H1 (cell line): Measurements from ENCODE around the gene ADIPOR2. TPM values are rescaled to one million over a fixed set of nuclear protein-coding genes. Genes with fewer than 3 reads are reported as not detected.

Experiments
- CEBPB ChIP-seq: IDR thresholded peaks from 2 replicates; pipeline ENCODE4 v1.6.1; 2012; ENCODE audit warnings: low read depth, low read length
- CREB1 ChIP-seq: IDR thresholded peaks from 2 replicates; pipeline ENCODE4 v1.6.1; 2012; ENCODE audit warnings: inconsistent platforms
- EP300 ChIP-seq, 2 experiments: IDR thresholded peaks; 1 replicate in 1 of 2; 2 replicates in 1 of 2; pipeline ENCODE4 v1.6.1; 2011 to 2012; ENCODE audit warnings: low read depth in 2 of 2, low read length in 2 of 2, mild to moderate bottlenecking in 2 of 2, borderline replicate concordance in 1 of 2, inconsistent platforms in 1 of 2, moderate library complexity in 1 of 2
- KDM1A ChIP-seq: fragments of 200-600, 300-600 bp; sonication (generic); IDR thresholded peaks from 2 replicates; pipeline ENCODE4 v1.7.1; 2016; ENCODE audit warnings: mild to moderate bottlenecking, low read length, borderline replicate concordance
- KDM5A ChIP-seq: fragments of 200-600 bp; IDR thresholded peaks from 2 replicates; pipeline ENCODE4 v1.7.1; 2012; ENCODE audit warnings: mild to moderate bottlenecking, low read length, inconsistent platforms, mixed read lengths
- MAFK ChIP-seq: IDR thresholded peaks from 2 replicates; pipeline ENCODE4 v1.6.1; 2012; ENCODE audit warnings: low read depth, mild to moderate bottlenecking, improper control_type of control experiment, low read length
- RNF2 ChIP-seq: fragments of 200-900, 300-1000 bp; sonication (generic); IDR thresholded peaks from 2 replicates; pipeline ENCODE4 v1.7.1; 2016; ENCODE audit warnings: borderline replicate concordance, low read depth, mild to moderate bottlenecking, antibody characterized with exemption, low read length; ENCODE audit not compliant: poor library complexity, severe bottlenecking; ENCODE audit errors: missing control alignments
- TAF7 ChIP-seq: optimal IDR thresholded peaks from 2 replicates; pipeline ENCODE3; 2011; ENCODE audit warnings: low read depth, mild to moderate bottlenecking, inconsistent platforms, low read length, moderate library complexity, borderline replicate concordance
- polyA plus RNA-seq, 7 experiments: library from polyadenylated mRNA; depleted of rRNA in 3 of 7; stranded (reverse) in 5 of 7; unstranded in 2 of 7; fragments of >200 nt in 5 of 7; fragments of 200-250 nt in 2 of 7; gene quantifications; 1 replicate in 5 of 7; 2 replicates in 1 of 7; 4 replicates in 1 of 7; pipeline versions ENCODE4 v1.2.1 to v1.2.3, GENCODE V29; 2011 to 2013; ENCODE audit warnings: missing spikeins in 2 of 7, mixed read lengths in 2 of 7
- total RNA-seq: library from RNA; stranded (reverse); fragmentation: NEBNext Ultra II Directional; extraction: Animal tissue kit (Norgen Biotek cat#: 25700); gene quantifications from 2 replicates; pipeline ENCODE4 v1.2.1, GENCODE V29; 2021
- TF ChIP-seq, protein P1 (sequence below): fragments of 300-600 bp; sonication (generic); IDR thresholded peaks from 2 replicates; pipeline ENCODE4 v1.7.1; 2012; ENCODE audit warnings: low read length, moderate library complexity, mild to moderate bottlenecking, inconsistent platforms; ENCODE audit not compliant: insufficient replicate concordance
- TF ChIP-seq, protein P2 (sequence below): IDR thresholded peaks from 2 replicates; pipeline ENCODE4 v1.6.1; 2011; ENCODE audit warnings: low read length, improper control_type of control experiment

Gene ADIPOR2
- total and polyA plus RNA-seq, 2 of the 8 experiments (the other 6 are each of a cell fraction or from before 2014, with no cell fraction given), result 17.5 to 50.8 TPM

DNA sequence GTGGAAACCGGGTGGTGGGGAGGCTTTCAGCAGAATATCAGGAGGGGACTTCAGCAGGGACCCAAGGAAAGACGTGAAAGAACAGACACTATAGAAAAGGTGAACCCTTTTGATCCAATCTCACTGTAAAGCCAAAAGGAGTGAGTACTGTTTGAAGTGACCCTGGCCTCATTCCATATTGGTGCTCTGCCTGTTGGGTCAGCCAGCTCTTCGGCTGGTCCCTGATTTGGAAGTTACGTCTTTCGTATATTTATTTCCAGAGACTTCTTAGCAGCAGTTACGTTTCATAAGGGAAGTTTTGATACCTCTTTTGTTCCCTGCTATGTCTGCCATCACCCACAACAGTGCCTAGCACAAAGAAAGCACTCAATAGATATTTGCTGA is 39.9 kb upstream of the ADIPOR2 start (continued):
- TF ChIP-seq, protein P1, sequence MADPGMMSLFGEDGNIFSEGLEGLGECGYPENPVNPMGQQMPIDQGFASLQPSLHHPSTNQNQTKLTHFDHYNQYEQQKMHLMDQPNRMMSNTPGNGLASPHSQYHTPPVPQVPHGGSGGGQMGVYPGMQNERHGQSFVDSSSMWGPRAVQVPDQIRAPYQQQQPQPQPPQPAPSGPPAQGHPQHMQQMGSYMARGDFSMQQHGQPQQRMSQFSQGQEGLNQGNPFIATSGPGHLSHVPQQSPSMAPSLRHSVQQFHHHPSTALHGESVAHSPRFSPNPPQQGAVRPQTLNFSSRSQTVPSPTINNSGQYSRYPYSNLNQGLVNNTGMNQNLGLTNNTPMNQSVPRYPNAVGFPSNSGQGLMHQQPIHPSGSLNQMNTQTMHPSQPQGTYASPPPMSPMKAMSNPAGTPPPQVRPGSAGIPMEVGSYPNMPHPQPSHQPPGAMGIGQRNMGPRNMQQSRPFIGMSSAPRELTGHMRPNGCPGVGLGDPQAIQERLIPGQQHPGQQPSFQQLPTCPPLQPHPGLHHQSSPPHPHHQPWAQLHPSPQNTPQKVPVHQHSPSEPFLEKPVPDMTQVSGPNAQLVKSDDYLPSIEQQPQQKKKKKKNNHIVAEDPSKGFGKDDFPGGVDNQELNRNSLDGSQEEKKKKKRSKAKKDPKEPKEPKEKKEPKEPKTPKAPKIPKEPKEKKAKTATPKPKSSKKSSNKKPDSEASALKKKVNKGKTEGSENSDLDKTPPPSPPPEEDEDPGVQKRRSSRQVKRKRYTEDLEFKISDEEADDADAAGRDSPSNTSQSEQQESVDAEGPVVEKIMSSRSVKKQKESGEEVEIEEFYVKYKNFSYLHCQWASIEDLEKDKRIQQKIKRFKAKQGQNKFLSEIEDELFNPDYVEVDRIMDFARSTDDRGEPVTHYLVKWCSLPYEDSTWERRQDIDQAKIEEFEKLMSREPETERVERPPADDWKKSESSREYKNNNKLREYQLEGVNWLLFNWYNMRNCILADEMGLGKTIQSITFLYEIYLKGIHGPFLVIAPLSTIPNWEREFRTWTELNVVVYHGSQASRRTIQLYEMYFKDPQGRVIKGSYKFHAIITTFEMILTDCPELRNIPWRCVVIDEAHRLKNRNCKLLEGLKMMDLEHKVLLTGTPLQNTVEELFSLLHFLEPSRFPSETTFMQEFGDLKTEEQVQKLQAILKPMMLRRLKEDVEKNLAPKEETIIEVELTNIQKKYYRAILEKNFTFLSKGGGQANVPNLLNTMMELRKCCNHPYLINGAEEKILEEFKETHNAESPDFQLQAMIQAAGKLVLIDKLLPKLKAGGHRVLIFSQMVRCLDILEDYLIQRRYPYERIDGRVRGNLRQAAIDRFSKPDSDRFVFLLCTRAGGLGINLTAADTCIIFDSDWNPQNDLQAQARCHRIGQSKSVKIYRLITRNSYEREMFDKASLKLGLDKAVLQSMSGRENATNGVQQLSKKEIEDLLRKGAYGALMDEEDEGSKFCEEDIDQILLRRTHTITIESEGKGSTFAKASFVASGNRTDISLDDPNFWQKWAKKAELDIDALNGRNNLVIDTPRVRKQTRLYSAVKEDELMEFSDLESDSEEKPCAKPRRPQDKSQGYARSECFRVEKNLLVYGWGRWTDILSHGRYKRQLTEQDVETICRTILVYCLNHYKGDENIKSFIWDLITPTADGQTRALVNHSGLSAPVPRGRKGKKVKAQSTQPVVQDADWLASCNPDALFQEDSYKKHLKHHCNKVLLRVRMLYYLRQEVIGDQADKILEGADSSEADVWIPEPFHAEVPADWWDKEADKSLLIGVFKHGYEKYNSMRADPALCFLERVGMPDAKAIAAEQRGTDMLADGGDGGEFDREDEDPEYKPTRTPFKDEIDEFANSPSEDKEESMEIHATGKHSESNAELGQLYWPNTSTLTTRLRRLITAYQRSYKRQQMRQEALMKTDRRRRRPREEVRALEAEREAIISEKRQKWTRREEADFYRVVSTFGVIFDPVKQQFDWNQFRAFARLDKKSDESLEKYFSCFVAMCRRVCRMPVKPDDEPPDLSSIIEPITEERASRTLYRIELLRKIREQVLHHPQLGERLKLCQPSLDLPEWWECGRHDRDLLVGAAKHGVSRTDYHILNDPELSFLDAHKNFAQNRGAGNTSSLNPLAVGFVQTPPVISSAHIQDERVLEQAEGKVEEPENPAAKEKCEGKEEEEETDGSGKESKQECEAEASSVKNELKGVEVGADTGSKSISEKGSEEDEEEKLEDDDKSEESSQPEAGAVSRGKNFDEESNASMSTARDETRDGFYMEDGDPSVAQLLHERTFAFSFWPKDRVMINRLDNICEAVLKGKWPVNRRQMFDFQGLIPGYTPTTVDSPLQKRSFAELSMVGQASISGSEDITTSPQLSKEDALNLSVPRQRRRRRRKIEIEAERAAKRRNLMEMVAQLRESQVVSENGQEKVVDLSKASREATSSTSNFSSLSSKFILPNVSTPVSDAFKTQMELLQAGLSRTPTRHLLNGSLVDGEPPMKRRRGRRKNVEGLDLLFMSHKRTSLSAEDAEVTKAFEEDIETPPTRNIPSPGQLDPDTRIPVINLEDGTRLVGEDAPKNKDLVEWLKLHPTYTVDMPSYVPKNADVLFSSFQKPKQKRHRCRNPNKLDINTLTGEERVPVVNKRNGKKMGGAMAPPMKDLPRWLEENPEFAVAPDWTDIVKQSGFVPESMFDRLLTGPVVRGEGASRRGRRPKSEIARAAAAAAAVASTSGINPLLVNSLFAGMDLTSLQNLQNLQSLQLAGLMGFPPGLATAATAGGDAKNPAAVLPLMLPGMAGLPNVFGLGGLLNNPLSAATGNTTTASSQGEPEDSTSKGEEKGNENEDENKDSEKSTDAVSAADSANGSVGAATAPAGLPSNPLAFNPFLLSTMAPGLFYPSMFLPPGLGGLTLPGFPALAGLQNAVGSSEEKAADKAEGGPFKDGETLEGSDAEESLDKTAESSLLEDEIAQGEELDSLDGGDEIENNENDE, result no peak
- TF ChIP-seq KDM1A (no peak), CREB1 (no peak), RNF2 (no peak), MAFK (no peak), CEBPB (no peak), TAF7 (no peak), KDM5A (no peak), EP300 (IDR thresholded peaks at IDR 0.05; ENCODE audit: borderline replicate concordance in 1 of 2, low read depth in 2 of 2, low read length in 2 of 2) (no peak)
- TF ChIP-seq, protein P2, sequence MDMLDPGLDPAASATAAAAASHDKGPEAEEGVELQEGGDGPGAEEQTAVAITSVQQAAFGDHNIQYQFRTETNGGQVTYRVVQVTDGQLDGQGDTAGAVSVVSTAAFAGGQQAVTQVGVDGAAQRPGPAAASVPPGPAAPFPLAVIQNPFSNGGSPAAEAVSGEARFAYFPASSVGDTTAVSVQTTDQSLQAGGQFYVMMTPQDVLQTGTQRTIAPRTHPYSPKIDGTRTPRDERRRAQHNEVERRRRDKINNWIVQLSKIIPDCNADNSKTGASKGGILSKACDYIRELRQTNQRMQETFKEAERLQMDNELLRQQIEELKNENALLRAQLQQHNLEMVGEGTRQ, result no peak
